ENCODE results near the gene RBM7. TPM values are rescaled to one million over a fixed set of nuclear protein-coding genes. Genes with fewer than 3 reads are reported as not detected.

Gene RBM7
- total and polyA plus RNA-seq, 2 of the 13 experiments (the other 11 are each of a cell fraction or from before 2014, with no cell fraction given), result 30.5 to 32.3 TPM

GRCh38 chr11:114400216-114400914 lies at the start of gene RBM7, which contains the start of gene C11orf71 (continued):
- TF ChIP-seq, protein P1, sequence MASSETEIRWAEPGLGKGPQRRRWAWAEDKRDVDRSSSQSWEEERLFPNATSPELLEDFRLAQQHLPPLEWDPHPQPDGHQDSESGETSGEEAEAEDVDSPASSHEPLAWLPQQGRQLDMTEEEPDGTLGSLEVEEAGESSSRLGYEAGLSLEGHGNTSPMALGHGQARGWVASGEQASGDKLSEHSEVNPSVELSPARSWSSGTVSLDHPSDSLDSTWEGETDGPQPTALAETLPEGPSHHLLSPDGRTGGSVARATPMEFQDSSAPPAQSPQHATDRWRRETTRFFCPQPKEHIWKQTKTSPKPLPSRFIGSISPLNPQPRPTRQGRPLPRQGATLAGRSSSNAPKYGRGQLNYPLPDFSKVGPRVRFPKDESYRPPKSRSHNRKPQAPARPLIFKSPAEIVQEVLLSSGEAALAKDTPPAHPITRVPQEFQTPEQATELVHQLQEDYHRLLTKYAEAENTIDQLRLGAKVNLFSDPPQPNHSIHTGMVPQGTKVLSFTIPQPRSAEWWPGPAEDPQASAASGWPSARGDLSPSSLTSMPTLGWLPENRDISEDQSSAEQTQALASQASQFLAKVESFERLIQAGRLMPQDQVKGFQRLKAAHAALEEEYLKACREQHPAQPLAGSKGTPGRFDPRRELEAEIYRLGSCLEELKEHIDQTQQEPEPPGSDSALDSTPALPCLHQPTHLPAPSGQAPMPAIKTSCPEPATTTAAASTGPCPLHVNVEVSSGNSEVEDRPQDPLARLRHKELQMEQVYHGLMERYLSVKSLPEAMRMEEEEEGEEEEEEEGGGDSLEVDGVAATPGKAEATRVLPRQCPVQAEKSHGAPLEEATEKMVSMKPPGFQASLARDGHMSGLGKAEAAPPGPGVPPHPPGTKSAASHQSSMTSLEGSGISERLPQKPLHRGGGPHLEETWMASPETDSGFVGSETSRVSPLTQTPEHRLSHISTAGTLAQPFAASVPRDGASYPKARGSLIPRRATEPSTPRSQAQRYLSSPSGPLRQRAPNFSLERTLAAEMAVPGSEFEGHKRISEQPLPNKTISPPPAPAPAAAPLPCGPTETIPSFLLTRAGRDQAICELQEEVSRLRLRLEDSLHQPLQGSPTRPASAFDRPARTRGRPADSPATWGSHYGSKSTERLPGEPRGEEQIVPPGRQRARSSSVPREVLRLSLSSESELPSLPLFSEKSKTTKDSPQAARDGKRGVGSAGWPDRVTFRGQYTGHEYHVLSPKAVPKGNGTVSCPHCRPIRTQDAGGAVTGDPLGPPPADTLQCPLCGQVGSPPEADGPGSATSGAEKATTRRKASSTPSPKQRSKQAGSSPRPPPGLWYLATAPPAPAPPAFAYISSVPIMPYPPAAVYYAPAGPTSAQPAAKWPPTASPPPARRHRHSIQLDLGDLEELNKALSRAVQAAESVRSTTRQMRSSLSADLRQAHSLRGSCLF (CRISPR knock-in tag; IDR thresholded peaks at IDR 0.05; ENCODE audit: borderline replicate concordance), result peak; percentile 52; the same call in 1 of the 2 replicates
- TF ChIP-seq XBP1 (CRISPR knock-in tag; IDR thresholded peaks at IDR 0.05) (peak; percentile 71; the same call in 1 of the 2 replicates), ZNF44 (CRISPR knock-in tag; IDR thresholded peaks at IDR 0.05) (0 out of 2 replicates have a peak, but pooled peaks have one; percentile 54), PRPF4 (IDR thresholded peaks at IDR 0.05; ENCODE audit: low read depth, low read length, poor library complexity, severe bottlenecking) (no peak), PITX1 (CRISPR knock-in tag; IDR thresholded peaks at IDR 0.05) (peak; percentile 74), STAT5B (CRISPR knock-in tag; IDR thresholded peaks at IDR 0.05) (no peak), MTA3 (CRISPR knock-in tag; IDR thresholded peaks at IDR 0.05) (no peak), ZBTB10 (CRISPR knock-in tag; IDR thresholded peaks at IDR 0.05; ENCODE audit: borderline replicate concordance) (peak; percentile 92), ZNF260 (CRISPR knock-in tag; IDR thresholded peaks at IDR 0.05; ENCODE audit: borderline replicate concordance, low read depth) (no peak), ZNF552 (CRISPR knock-in tag; IDR thresholded peaks at IDR 0.05; ENCODE audit: borderline replicate concordance) (0 out of 2 replicates have a peak, but pooled peaks have one; percentile 77), ZFP90 (CRISPR knock-in tag; IDR thresholded peaks at IDR 0.05; ENCODE audit: borderline replicate concordance) (peak; percentile 87), DNMT1 (CRISPR knock-in tag; IDR thresholded peaks at IDR 0.05) (no peak), HDAC2 (CRISPR knock-in tag; IDR thresholded peaks at IDR 0.05) (peak; percentile 25), SNAPC2 (CRISPR knock-in tag; IDR thresholded peaks at IDR 0.05) (0 out of 2 replicates have a peak, but pooled peaks have one; percentile 46)
- TF ChIP-seq, protein P2, sequence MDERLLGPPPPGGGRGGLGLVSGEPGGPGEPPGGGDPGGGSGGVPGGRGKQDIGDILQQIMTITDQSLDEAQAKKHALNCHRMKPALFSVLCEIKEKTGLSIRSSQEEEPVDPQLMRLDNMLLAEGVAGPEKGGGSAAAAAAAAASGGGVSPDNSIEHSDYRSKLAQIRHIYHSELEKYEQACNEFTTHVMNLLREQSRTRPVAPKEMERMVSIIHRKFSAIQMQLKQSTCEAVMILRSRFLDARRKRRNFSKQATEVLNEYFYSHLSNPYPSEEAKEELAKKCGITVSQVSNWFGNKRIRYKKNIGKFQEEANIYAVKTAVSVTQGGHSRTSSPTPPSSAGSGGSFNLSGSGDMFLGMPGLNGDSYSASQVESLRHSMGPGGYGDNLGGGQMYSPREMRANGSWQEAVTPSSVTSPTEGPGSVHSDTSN (CRISPR knock-in tag; IDR thresholded peaks at IDR 0.05), result no peak
- TF ChIP-seq, protein P3, sequence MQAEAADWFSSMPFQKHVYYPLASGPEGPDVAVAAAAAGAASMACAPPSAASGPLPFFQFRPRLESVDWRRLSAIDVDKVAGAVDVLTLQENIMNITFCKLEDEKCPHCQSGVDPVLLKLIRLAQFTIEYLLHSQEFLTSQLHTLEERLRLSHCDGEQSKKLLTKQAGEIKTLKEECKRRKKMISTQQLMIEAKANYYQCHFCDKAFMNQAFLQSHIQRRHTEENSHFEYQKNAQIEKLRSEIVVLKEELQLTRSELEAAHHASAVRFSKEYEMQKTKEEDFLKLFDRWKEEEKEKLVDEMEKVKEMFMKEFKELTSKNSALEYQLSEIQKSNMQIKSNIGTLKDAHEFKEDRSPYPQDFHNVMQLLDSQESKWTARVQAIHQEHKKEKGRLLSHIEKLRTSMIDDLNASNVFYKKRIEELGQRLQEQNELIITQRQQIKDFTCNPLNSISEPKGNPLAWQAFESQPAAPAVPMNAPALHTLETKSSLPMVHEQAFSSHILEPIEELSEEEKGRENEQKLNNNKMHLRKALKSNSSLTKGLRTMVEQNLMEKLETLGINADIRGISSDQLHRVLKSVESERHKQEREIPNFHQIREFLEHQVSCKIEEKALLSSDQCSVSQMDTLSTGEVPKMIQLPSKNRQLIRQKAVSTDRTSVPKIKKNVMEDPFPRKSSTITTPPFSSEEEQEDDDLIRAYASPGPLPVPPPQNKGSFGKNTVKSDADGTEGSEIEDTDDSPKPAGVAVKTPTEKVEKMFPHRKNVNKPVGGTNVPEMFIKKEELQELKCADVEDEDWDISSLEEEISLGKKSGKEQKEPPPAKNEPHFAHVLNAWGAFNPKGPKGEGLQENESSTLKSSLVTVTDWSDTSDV (CRISPR knock-in tag; IDR thresholded peaks at IDR 0.05), result peak; percentile 96; the same call in 1 of the 2 replicates
- TF ChIP-seq, protein P4, sequence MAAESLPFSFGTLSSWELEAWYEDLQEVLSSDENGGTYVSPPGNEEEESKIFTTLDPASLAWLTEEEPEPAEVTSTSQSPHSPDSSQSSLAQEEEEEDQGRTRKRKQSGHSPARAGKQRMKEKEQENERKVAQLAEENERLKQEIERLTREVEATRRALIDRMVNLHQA (CRISPR knock-in tag; IDR thresholded peaks at IDR 0.05), result no peak
